RWPE2 (cell line): ENCODE results near the gene CST3.
"Not testable (repeated sequence)": the region's sequence is repeated elsewhere in the genome, so short reads cannot be mapped to it uniquely, and the experiment has no call there.

ENCODE experiments used
- ATAC-seq: fragments of 200-7000 bp; cut with Tn5 transposase; 3 replicates; pipeline ENCODE4 v1.9.1; 2021; ENCODE audit warnings: low read depth
- DNase-seq: peaks from one replicate; pipeline ENCODE4 v3.0.0-alpha.2; 2020; ENCODE audit warnings: low spot score
- H3K27ac ChIP-seq: fragments of 450-650 bp; 2 replicates; pipeline ENCODE4 v1.5.1; 2017; ENCODE audit warnings: mild to moderate bottlenecking; ENCODE audit not compliant: poor library complexity, severe bottlenecking
- H3K27me3 ChIP-seq: fragments of 250-450 bp; sonication (Bioruptor Pico); 2 replicates; pipeline ENCODE4 v1.5.1; 2021; ENCODE audit warnings: mild to moderate bottlenecking, moderate library complexity; ENCODE audit not compliant: insufficient read depth, poor library complexity, severe bottlenecking
- H3K36me3 ChIP-seq: fragments of 250-450 bp; sonication (Bioruptor Pico); 2 replicates; pipeline ENCODE4 v1.5.1; 2020; ENCODE audit warnings: low read depth, mild to moderate bottlenecking, moderate library complexity
- H3K4me1 ChIP-seq: fragments of 250-450 bp; sonication (Bioruptor Pico); 2 replicates; pipeline ENCODE4 v1.5.1; 2021; ENCODE audit warnings: mild to moderate bottlenecking, moderate library complexity; ENCODE audit not compliant: insufficient read depth, poor library complexity, severe bottlenecking
- H3K4me3 ChIP-seq: fragments of 250-450 bp; sonication (Bioruptor Pico); 2 replicates; pipeline ENCODE4 v1.5.1; 2021; ENCODE audit warnings: mild to moderate bottlenecking, moderate library complexity; ENCODE audit not compliant: severe bottlenecking
- H3K9me3 ChIP-seq: fragments of 250-450 bp; sonication (Bioruptor Pico); 2 replicates; pipeline ENCODE4 v1.5.1; 2021; ENCODE audit warnings: mild to moderate bottlenecking, moderate library complexity; ENCODE audit not compliant: severe bottlenecking
- TF ChIP-seq, protein P1 (sequence below): fragments of 450-650 bp; IDR thresholded peaks from one replicate; pipeline ENCODE4 v1.5.1; 2017; ENCODE audit warnings: mild to moderate bottlenecking, moderate library complexity; ENCODE audit not compliant: poor library complexity, severe bottlenecking

The CST3 gene

GRCh38 chr20:23636908-23637281 lies 860 bp downstream of the CST3 start:
- H3K9me3 ChIP-seq: no peaks in the 10 kb centered on the region
- TF ChIP-seq, protein P1, sequence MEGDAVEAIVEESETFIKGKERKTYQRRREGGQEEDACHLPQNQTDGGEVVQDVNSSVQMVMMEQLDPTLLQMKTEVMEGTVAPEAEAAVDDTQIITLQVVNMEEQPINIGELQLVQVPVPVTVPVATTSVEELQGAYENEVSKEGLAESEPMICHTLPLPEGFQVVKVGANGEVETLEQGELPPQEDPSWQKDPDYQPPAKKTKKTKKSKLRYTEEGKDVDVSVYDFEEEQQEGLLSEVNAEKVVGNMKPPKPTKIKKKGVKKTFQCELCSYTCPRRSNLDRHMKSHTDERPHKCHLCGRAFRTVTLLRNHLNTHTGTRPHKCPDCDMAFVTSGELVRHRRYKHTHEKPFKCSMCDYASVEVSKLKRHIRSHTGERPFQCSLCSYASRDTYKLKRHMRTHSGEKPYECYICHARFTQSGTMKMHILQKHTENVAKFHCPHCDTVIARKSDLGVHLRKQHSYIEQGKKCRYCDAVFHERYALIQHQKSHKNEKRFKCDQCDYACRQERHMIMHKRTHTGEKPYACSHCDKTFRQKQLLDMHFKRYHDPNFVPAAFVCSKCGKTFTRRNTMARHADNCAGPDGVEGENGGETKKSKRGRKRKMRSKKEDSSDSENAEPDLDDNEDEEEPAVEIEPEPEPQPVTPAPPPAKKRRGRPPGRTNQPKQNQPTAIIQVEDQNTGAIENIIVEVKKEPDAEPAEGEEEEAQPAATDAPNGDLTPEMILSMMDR: no peak
- ATAC-seq (no peak), DNase-seq (no peak)
- no peaks in the 10 kb centered on the region for H3K27me3 ChIP-seq
- peak overlapping the region; percentile 74 for H3K27ac ChIP-seq
- H3K4me3 ChIP-seq: peak overlapping the region; percentile 76
- peaks cover 23% of the 10 kb centered on the region for H3K4me1 ChIP-seq
- H3K36me3 ChIP-seq: peaks cover 11% of the 10 kb centered on the region

DNA sequence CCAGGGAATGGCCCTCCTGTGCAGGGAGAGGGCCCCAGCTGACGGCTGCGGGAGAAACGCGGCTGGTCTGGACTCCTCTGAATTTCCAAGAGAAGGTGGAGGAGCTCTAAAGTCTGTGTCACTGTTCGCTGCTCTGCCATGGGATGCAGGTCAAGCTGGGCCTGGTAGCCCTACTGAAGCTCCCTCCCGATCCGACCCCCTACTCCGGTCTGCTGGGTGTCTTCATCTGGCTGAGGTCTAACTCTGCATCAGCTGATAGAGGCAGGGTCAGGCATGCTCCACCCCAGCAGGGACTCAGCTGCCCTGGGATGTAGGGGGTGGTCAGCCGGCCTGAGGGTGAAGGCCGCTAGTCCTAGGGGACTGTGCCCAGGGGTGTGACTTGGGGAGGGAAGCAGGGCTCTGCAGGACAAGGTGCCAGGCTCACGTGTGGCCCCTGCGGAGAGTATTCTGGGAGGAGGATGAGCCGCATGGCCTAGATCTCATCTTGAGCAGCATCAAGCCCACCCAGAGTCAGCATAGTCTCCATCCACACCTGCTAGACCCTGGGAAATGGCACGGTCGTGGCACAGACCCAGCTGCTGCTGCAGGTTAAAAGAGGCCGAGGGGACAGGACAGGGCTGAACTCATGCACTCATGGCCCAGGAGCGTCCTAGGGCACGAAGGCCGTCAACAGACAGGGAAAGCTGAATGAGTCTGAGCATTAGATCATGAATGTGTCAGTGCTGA lies 1.4 kb downstream of the CST3 start:
- TF ChIP-seq, protein P1: no peak
- peaks cover 11% of the 10 kb centered on the region for H3K36me3 ChIP-seq
- H3K9me3 ChIP-seq: no peaks in the 10 kb centered on the region
- H3K27ac ChIP-seq: peak overlapping the region; percentile 74
- peak overlapping the region; percentile 76 for H3K4me3 ChIP-seq
- no peak for DNase-seq
- no peak for ATAC-seq
- H3K4me1 ChIP-seq: peaks cover 23% of the 10 kb centered on the region
- no peaks in the 10 kb centered on the region for H3K27me3 ChIP-seq

- Histone ChIP-seq H3K27ac (peak overlapping the region; percentile 74), H3K36me3 (peaks cover 11% of the 10 kb centered on the region), H3K4me1 (peaks cover 23% of the 10 kb centered on the region)
- H3K9me3 ChIP-seq, DNase-seq, H3K27me3 ChIP-seq, H3K4me3 ChIP-seq: not testable (repeated sequence)
- peak; percentile 40 for ATAC-seq
These were observed 2.0 kb downstream of the CST3 start for GRCh38 chr20:23635768-23636090.

- Histone ChIP-seq H3K9me3 (no peaks in the 10 kb centered on the region), H3K4me1 (peaks cover 23% of the 10 kb centered on the region), H3K27ac (peak overlapping the region; percentile 74), H3K36me3 (peaks cover 11% of the 10 kb centered on the region), H3K4me3 (no peak overlapping the region), H3K27me3 (no peaks in the 10 kb centered on the region)
- DNase-seq (no peak), ATAC-seq (no peak)
- TF ChIP-seq, protein P1: no peak
These were observed 2.6 kb downstream of the CST3 start for GRCh38 chr20:23634985-23635767.

- ATAC-seq: no peak
- no peak for DNase-seq
- Histone ChIP-seq H3K27me3 (no peaks in the 10 kb centered on the region), H3K9me3 (no peaks in the 10 kb centered on the region), H3K27ac (no peak overlapping the region), H3K4me1 (peaks cover 25% of the 10 kb centered on the region), H3K4me3 (no peak overlapping the region), H3K36me3 (peaks cover 11% of the 10 kb centered on the region)
- TF ChIP-seq, protein P1: no peak
These were observed 3.5 kb downstream of the CST3 start for GRCh38 chr20:23634044-23634801.
